HG03139 (cell line): ENCODE measurements around the gene ANKRD6.
"Not testable (repeated sequence)": the region's sequence is repeated elsewhere in the genome, so short reads cannot be mapped to it uniquely, and the experiment has no call there.

ENCODE experiments used
- ATAC-seq: cut with Tn5 transposase; IDR thresholded peaks from one replicate; pipeline ENCODE4 v1.9.1; 2021; ENCODE audit not compliant: unreplicated experiment

Gene ANKRD6

DNA sequence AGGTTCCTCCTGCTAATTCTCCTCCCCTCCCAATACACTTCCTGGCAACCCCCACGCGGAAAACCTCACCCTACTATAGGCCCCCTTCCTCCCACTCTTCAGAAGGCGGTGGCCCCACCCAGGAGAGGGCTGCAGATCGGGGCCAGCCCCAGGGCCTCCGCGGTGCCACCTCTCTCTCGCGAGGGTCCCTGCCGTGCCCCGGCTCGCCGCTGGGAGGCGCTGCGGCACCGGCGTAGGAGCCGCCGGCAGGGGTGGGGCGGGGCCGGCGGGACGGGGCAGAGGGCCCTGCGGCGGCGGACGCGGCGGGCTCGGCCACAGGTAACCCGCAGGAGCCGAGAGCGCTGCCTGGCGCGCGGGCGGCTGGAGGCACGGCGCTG is at the start of gene ANKRD6:
Gene ANKRD6, plus strand, starts transcription at position 278 of the 377 bp plus-strand sequence. CDS start 133,825 bp downstream, outside the sequence.
- peak; percentile 83 for ATAC-seq

DNA sequence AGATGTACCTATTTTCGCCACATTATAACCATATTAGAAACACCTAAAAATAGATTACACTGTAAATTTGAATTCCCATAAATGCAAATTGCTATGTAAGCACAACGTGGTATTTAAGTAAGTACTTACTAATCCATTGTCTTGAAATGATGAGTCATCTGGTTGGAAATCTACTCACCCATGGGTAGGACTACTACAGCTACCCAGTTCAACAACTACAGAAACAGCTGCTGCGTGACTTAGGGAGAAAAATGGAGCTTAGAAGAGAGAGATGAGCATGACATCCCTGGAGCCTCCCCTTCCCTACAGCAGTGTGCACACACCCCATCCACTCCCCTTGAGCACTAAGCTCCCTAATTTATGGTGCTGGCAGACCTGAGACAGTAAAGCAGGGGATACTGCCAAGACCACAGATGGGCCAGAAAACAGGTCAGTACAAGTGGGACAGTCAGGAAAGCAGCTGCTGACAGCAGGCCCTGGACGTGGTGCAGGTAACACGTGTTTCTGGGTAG is 47.7 kb upstream of the ANKRD6 start:
- no peak for ATAC-seq

DNA sequence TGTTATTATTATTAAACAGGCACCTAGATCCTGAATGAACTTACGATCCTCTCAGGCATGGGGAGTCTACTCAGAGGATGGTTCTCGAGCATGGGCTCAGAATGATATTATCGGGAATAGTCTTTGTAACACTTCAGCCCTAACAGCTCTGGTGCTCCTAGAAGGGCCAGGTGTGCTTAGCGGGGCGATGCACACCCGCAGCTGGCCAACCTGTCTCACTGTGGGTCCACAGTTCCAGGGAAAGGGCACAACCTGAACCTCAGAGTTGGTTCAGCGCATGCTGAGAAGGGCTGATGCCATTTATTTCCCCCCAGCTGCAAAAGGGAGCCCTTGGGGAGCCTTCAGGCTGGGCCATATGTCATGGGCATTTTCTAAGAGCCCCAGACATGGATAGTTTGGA is 47.1 kb upstream of the ANKRD6 start:
- ATAC-seq, result no peak

DNA sequence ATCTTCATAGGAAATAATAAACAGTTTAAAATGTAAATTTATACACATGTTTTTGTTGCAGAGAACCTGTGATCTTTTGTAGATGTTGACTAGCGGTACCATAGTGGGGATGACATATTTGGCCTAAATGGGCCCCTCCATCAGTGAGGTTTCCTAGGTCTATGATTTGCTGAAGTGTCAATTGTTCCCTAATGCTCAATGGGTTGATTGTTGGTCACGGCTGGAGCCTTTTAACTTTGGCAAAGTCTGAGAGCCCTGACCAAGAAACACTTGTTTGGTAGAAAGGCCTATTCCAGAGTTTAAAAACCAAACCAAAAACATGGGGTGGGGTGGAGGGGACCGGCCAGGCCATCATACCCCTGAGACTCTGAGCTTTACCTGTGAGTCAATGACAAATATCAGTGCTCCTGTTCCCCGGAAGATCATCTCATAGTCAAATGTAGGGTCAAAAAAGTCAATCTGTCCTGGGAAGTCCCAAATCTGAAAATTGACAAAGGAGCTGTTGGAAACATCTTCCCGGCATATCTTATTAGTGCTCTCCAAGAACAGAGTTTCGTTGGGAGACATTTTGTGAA is 45.9 kb upstream of the ANKRD6 start:
- peak; percentile 14 for ATAC-seq

DNA sequence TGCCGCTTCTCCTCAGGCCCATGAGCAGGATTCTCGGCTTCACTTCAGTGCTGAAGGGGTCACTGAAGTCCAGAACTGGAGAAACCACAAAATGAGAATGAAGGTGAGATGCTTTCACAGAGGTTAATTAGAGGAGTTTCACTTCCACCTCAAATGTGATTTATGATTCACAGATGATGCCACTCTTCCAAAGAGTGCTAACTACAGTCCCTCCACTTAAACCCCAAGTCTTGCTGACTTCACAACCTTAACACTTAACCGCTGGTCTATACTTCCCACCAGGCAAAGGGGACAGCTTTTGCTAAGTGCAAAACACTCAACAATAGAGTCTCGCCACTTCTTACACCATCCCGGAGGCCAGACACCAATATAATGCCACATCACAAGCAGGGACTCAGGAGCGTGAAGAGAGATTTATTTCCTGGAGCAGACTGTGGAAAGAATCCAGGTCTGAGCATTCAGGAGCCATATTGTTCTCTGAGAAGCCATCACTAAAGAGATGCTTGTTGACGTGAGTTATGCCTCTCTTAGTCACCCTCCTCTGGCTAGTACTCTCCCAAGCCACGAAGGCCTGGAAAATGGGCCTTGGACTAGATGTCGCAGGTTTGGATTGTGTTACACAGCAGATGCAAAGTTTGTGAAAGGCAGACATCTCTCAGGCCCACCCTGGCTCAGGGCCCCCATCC is 45.3 kb upstream of the ANKRD6 start:
- ATAC-seq, result peak; percentile 92

DNA sequence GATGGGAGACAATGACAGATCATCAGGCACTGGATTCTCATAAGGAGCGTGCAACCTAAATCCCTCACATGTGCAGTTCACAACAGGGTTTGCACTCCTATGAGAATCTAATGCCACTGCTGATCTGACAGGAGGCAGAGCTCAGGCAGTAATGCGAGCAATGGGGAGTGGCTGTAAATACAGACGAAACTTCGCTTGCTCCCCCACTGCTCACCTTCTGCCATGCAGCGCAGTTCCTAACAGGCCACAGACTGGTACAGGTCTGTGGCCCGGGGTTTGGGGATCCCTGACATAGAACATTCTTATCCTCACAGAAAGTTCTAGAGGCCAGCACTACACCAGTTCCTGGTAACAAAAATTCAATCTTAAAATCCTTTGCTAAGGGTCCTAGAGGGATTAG is 44.1 kb upstream of the ANKRD6 start:
- ATAC-seq, result no peak

DNA sequence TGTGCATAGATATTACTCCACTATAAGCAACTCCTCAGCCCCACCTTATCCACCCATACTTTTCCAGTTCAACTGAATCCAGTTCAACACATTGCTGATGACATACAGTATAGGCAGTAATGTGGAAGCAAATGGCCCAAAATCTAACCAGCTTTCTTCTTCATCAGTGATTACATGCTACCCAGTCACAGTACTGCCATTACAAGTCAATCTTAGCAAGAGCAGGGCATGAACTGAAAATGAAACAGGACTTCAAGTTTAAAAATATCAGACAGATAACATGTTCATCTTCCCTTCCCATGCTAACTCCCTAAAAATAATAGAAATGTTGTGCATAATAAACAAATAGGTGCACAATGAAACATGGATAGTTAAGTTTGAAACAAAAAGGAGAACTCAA is 40.1 kb upstream of the ANKRD6 start:
- ATAC-seq, result no peak

DNA sequence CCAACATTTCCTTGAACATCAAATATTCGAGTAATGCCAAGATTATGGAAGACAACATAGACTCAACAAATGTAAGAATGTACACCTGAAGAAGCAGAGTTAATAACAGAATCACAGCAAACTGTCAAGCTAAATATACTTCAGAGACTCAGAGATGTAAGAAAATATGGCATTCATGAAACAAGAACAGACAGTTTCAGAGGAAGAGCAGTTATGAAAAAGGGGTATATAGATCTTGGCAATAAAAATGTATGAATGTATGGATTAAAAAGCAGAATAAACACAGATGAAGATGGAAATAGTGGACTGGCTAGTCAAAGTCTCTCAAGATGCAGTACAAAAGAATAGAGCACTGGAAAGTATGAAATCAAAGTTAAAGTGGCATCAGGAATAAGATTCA is 39.3 kb upstream of the ANKRD6 start:
- ATAC-seq, result no peak

DNA sequence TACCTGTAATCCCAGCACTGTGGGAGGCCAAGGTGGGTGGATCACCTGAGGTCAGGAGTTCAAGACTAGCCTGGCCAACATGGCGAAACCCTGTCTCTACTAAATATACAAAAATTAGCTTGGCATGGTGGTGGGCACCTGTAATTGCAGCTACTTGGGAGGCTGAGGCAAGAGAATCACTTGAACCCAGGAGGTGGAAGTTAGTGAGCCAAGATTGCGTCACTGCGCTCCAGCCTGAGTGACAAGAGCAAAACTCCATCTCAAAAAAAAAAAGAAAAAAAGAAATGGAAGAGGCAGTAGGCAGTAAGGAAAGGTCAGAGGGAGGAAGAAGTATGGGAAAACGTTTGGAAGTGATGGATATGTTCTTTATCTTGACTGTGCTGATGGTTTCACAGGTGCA is 35.1 kb upstream of the ANKRD6 start:
- not testable (repeated sequence) for ATAC-seq

DNA sequence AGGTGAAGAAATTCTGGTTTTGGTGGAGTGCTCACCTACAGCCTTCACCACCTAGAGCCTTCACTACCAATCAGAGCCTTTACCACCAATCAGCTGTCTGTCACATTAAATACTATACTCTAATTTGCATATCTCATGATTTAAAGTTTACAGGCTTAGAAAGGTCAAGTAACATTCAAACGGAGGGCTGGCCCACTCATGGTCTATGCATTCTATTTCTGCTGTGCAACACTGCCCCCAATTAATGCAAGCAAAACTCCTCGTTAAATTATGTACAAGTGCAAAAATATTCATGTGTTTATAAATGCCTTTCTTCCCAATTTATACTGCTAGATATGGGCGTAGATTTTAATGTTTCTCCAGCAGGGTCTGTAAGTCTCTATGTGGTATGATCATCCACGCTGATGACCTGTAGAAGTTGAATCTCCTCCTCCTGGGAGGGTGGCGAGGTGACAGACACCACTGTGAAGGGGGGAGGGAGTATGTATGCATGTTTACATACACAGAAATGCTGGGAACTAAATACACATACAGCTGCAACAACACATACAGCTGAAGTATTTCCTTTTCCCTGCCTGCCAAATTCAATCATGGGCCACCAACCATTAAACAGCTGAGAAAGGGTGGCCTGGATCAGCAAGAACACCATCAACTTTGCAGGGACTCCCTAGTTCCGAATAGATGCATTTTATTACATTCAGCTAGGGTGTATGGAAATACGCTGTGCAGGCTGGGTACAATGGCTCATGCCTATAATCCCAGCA is 34.0 kb upstream of the ANKRD6 start:
- ATAC-seq, result no peak

DNA sequence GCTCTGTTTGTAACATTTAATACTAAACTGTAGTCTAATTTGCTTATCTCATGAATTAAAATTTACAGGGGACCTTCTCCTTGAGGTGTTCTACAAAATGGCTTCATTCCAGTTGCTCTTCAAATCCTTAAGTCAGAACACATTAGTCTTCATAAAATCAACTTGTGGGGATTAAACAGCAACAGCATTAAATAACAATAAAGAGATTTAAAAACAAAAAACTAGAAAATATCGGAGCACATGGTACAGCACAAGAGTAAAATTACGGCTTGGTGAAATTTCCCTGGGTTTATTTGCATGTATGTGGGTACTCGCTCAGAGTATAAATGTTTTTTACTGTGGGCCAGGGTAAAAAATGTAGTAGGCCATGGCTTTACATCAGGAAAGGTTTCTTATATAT is 32.9 kb upstream of the ANKRD6 start:
- ATAC-seq, result no peak

DNA sequence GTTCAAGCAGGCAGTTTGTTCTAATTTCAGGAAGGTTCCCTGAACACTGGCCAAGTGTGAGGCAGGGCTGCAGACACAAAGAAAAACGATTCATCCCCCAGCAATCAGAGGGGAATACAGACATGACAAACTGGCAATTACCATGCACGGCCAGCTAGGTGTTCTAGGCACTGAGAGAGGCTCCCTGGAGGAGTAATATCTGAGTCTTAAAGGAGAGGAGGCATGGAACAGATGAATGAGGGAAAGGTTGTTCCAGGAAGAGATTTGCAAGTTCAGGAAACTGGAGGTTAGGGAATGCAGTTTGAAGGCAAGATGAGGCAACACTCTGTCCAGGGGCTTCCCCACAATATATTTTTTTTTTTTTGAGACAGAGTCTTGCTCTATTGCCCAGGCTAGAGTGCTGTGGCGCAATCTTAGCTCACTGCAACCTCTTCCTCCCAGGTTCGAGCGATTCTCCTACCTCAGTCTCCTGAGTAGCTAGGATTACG is 32.0 kb upstream of the ANKRD6 start:
- ATAC-seq, result no peak

DNA sequence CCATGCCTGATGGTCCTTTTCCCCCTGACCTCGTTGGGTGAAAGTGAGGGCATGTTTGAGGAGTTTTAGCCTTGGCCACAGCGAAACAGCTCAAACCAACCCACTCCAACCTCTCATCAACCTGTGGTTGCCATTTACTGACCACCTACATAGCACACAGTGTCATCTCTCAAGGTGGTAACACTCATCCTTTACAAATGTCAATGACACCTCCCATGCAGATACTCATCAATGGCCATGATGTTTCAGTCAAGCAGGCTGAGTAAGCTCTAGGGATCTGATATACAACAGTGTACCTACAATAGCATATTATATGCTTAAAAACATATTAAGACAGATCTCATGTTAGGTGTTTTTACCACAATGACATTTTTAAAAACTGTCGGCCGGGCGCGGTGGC is 30.2 kb upstream of the ANKRD6 start:
- ATAC-seq, result no peak

DNA sequence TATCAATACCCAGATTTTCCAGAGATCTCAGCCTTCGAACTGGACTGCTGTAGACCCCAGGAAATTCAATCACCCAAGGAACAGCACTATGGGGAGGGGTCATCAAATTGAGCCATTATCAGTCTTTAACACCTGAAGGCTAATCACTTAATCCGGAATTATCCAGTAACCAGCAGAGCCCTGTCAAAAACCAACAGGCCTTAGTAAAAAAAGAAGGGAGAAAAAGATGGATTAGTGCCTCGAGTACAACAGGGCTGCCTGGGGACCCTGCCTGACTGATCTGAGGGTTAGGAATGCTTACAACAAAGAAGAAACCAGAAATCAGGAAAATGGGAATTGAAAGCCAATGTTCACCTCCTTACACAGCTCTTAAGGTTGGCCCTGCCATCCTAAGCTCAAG is 28.4 kb upstream of the ANKRD6 start:
- no peak for ATAC-seq

DNA sequence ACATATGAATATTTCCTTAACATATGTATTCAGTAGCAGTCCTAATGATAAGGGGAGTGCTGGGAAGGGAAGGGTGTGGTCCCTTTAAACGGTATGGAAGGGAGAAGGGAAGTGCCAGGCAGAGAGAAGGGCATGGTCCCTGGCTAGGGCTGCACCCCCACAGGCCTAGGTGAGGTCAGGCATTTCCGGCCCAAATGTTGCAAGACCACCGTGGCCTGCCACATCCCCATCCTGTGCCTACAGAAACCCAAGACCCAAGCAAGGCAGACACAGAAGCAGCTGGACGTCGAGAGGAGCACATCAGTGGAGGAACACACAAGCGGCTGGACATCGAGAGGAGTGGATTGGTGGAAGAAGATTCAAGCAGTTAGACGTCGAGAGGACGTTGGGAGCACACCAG is 26.8 kb upstream of the ANKRD6 start:
- no peak for ATAC-seq

DNA sequence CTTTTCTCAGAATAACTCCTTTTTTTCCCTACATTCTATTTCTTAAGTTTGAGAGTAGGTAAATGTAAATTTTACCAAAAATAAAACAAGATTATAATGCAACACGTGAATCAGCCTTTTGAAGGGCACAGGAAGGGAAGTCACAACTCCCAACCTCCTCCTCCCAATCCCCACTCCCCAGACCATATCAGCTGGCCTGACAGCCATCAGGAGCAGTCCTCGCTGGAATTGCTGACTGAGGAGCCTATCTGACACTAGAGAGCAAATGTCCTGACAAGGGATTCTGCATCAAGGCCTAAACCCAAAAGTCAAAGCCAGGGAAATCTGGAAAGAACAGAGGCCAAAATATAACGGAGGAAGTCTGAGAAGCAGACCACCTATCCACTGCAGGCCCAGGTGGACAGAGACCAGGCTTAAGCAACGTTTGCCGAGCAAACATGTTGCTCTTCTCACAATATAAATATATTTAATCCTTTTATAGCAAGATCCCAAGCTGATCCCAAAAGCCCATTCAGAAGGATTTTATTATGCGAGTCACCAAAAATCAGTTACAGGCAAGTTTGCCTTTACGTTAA is 23.4 kb upstream of the ANKRD6 start:
- ATAC-seq, result no peak

DNA sequence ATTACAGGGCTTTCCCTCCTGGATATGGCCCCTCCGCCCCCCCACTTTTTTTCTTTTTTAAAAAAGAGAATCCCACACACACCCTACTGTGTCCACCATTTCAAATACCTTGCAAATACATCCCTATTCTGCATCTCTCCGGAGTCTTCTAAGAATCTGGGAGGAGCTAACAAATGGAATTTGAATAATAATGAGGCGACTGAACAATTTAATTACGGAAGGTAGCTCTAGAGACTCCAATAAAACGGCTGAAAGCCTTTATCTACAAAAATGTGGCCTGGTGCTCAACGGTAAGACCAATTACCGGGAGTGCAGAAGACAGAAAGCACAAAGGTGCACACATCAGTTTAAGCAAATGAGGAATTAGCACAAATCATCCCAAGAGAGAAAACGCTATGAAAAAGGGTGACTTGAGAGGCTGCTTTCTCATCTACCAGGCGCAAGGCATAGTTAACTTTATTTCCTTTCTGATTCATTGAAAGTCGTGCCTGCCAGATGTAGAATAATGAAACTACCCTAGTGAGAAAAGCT is 22.7 kb upstream of the ANKRD6 start:
- no peak for ATAC-seq

DNA sequence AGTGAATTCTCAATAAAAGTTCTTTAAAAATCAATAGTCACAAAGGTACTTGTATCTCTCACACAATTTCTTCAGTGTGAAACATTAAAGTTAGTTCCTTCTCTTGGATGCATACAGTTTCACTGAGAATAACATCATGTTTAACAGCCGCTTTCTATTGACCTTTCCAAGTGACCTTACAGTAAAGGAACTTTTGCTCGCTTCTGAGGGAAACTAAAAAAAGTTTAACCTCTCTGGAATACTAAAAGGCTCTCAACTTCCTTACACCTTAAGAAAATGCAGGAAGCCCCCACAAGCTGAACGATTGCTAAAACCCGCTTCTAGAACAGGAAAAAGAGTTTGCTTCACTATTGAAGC is 22.2 kb upstream of the ANKRD6 start:
- ATAC-seq, result no peak

DNA sequence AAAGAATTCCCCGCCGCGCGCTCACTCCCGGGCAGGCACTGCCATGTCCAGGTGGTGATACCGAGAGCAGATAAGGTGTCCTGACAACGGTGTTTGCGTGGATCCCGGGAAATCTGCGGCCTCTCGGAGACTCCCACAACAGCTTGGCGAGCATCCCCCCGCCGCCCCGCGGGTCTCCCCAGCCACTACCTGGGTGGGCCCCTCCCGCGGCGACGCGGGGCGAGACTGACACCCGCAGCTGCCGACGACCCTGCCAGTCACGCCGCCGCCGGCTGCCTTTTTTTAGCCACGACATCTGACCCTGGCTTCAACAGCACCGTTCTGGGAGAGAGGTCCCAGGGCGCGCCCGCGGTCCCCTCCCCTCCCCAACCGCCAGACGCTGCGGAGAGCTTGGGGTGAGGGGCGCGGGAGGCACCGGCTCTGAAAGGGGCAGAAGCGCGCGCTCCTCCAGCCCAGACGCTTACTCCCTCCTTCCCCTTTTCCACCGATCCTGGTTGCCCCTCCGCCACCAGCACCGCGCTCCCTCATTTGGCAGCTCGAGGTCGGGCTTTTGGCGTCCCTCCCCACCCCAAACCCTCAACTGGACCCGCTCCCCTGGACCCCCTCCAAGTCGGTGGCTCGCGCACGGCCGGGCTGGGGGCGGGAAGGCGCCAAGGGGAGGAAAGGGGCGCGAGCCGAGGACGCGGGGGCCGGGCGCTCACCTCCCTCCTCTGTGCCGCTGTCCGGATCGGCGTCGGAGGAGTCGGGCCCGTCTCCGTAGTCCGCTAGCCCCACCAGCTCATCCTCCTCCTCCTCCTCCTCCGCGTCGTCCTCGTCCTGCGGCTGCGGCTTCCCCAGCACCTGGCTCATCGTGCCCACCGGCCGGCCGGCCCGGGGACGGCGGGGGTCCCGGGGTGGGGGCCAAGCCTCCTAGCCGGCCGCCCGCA is 21.5 kb upstream of the ANKRD6 start:
- peak; percentile 33 for ATAC-seq
